GM12865 (cell line): Measurements from ENCODE around the gene TIGD6.

ENCODE experiments used
- DNase-seq: peaks from one replicate; pipeline ENCODE4 v3.0.0; 2010; ENCODE audit warnings: low read depth
- H3K4me3 ChIP-seq: 2 replicates; pipeline ENCODE4 v1.5.1; 2011; ENCODE audit warnings: mild to moderate bottlenecking, low read depth, low read length, control low read depth
- TF ChIP-seq, protein P1 (sequence below): IDR thresholded peaks from 2 replicates; pipeline ENCODE4 v1.5.1; 2011; ENCODE audit warnings: low read length, control low read depth, low read depth, inconsistent platforms; ENCODE audit not compliant: insufficient read depth; ENCODE audit errors: missing control alignments

Gene TIGD6

GRCh38 chr5:149996205-149996890 lies 4.1 kb downstream of the TIGD6 start:
- TF ChIP-seq, protein P1, sequence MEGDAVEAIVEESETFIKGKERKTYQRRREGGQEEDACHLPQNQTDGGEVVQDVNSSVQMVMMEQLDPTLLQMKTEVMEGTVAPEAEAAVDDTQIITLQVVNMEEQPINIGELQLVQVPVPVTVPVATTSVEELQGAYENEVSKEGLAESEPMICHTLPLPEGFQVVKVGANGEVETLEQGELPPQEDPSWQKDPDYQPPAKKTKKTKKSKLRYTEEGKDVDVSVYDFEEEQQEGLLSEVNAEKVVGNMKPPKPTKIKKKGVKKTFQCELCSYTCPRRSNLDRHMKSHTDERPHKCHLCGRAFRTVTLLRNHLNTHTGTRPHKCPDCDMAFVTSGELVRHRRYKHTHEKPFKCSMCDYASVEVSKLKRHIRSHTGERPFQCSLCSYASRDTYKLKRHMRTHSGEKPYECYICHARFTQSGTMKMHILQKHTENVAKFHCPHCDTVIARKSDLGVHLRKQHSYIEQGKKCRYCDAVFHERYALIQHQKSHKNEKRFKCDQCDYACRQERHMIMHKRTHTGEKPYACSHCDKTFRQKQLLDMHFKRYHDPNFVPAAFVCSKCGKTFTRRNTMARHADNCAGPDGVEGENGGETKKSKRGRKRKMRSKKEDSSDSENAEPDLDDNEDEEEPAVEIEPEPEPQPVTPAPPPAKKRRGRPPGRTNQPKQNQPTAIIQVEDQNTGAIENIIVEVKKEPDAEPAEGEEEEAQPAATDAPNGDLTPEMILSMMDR: no peak
- no peak overlapping the region for H3K4me3 ChIP-seq
- DNase-seq: no peak

- no peak for DNase-seq
- no peak overlapping the region for H3K4me3 ChIP-seq
- TF ChIP-seq, protein P1: no peak
Observed at GRCh38 chr5:149995385-149996204, 4.9 kb downstream of the TIGD6 start.

DNA sequence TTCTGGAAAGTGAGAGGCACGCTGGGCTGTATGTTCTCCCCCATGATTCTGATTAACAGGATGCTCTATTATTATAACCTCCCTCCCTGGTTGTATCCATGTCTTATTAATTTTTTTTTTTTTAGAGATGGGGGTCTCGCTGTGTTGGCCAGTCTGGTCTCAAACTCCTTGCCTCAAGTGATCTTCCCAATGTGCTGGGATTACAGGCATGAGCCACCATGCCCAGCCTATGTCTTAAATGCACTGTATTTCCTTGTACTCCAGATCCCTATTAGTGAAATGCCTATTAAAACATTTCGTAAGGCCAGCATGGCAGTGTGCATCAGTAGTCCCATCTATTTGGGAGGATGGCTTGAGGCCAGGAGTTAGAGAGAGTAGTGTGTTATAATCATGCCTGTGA lies 7.0 kb downstream of the TIGD6 start:
- no peak for DNase-seq
- TF ChIP-seq, protein P1: no peak
- no peak overlapping the region for H3K4me3 ChIP-seq

- H3K4me3 ChIP-seq: no peak overlapping the region
- DNase-seq: peak; percentile 80
- TF ChIP-seq, protein P1: peak; percentile 80
Observed at GRCh38 chr5:149990518-149991376, 9.7 kb downstream of the TIGD6 start.

DNA sequence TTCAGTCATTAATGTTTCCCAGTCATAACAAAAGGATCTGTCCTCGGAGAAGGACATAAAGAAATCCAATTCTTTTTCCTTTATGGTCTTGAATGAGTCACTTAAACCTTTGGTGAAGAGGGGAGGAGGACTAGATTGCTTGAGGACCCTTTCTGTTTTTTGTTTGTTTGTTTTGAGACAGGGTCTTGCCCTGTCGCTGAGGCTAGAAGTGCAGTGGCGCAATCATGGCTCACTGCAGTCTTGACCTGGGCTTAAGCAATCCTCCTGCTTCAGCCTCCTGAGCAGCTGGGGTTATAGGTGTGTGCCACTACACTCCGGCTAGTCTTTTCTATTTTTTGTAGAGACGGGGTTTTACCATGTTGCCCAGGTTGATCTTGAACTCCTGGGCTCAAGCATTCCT lies 12.3 kb downstream of the TIGD6 start:
- TF ChIP-seq, protein P1: no peak
- H3K4me3 ChIP-seq: no peak overlapping the region
- no peak for DNase-seq

- TF ChIP-seq, protein P1: no peak
- H3K4me3 ChIP-seq: no peak overlapping the region
- no peak for DNase-seq
Observed at GRCh38 chr5:149982505-149982904, 17.9 kb downstream of the TIGD6 start.
